Effector memory CD8-positive, alpha-beta T cell (primary cell): ENCODE measurements around the gene GFRA3.
A peak's percentile ranks its signal among the peaks of the same experiment; 100 is the strongest.
"Not testable (repeated sequence)": the region's sequence is repeated elsewhere in the genome, so short reads cannot be mapped to it uniquely, and the experiment has no call there.

Experiments used
- ATAC-seq: fragments of 150-1000 bp; cut with Tn5 transposase; replicated peaks from 2 replicates; pipeline ENCODE4 v1.10.0; 2021; ENCODE audit warnings: mild to moderate bottlenecking, moderate library complexity
- DNase-seq, 3 experiments: peaks; one replicate each; pipeline ENCODE4 v3.0.0; 2021
- H3K27ac Mint-ChIP-seq, 2 donors: one replicate each; pipeline ENCODE4 v1.8.0; 2022; ENCODE audit warnings: mild to moderate bottlenecking in 2 of 2, mixed read lengths in 2 of 2, moderate library complexity in 2 of 2
- H3K27me3 Mint-ChIP-seq, 2 donors: one replicate each; pipeline ENCODE4 v1.8.0; 2022; ENCODE audit warnings: mixed read lengths in 2 of 2
- H3K36me3 Mint-ChIP-seq: one replicate; pipeline ENCODE4 v1.8.0; 2022; ENCODE audit warnings: mild to moderate bottlenecking, moderate library complexity, mixed read lengths; ENCODE audit not compliant: insufficient read depth
- H3K4me1 Mint-ChIP-seq, 2 donors: one replicate each; pipeline ENCODE4 v1.8.0; 2022; ENCODE audit warnings: low read depth in 2 of 2, mixed read lengths in 2 of 2
- H3K4me3 Mint-ChIP-seq, 2 donors: one replicate each; pipeline ENCODE4 v1.8.0; 2022; ENCODE audit warnings: mild to moderate bottlenecking in 2 of 2, mixed read lengths in 2 of 2, moderate library complexity in 2 of 2
- H3K9me3 Mint-ChIP-seq, 2 donors: one replicate each; pipeline ENCODE4 v1.8.0; 2022; ENCODE audit warnings: mixed read lengths in 2 of 2

Gene GFRA3

DNA sequence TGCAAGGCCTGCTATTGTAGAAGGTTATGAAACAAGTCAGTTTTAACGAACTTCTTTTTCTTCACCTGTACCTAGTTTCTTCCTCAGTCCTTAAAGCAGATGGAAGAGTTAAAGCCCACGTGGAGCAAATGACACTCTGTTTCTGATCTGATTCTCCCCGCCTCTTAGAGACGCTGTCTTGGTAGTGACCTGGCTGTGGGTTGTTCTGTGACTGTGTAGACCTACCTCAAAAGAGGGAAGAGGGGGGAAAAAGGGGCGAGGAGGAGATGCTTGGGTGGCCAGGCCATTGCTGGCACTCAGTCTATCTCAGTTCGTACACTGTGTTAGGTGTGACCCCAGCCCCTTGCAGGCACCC is 610 bp downstream of the GFRA3 start:
- Mint-ChIP-seq H3K36me3 (peaks cover 6% of the 10 kb centered on the region), H3K27ac (no peak overlapping the region), H3K4me3 (peak overlapping the region in 1 of 2 donors; percentile 37), H3K27me3 (peaks cover 21 to 47% of the 10 kb centered on the region in 2 donors), H3K9me3 (no peaks in the 10 kb centered on the region), H3K4me1 (peaks cover 4 to 6% of the 10 kb centered on the region in 2 donors)
- ATAC-seq = no peak
- no peak for DNase-seq

DNA sequence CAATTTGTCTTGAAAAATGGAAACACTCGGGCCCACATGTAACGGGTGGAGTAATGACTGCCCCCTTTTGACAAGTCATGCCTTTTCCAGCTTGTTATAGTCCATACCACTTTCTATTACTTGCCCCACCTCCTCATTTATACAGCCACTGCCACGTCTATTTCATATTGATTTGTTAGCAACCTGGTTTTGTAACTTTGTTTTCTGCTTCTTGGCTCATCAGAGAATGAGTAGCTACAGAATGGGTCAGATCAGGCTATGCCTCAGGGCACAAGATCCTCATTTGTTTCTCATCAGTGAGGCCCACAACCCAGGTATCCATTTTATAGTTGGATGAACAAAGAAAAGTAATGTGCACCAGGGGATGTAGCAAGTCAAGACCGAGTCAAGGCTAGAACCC is 1.7 kb downstream of the GFRA3 start:
- DNase-seq = no peak
- no peak overlapping the region for H3K4me3 Mint-ChIP-seq
- no peaks in the 10 kb centered on the region for H3K9me3 Mint-ChIP-seq
- peaks cover 29 to 49% of the 10 kb centered on the region in 2 donors for H3K27me3 Mint-ChIP-seq
- peaks cover 4 to 6% of the 10 kb centered on the region in 2 donors for H3K4me1 Mint-ChIP-seq
- ATAC-seq = no peak
- H3K27ac Mint-ChIP-seq = no peak overlapping the region
- peaks cover 6% of the 10 kb centered on the region for H3K36me3 Mint-ChIP-seq

DNA sequence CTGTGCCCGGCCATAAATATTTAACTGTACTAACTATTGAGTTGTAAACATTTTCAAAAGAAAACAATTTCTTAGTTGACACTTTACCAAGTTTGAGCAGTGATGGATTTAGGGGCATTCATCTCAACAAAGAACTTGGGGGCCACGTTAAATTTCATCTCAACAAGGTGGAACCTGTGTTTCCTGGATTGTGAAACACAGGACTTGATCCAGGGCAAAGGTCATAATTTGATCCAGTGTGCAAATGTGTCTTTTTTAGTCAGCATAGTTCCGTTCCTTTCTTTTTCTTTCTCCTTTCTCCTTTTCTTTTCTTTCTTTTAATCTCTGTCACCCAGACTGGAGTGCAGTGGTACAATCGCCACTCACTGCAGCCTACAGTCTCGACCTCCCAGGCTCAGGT is 3.1 kb downstream of the GFRA3 start:
- H3K9me3 Mint-ChIP-seq = no peaks in the 10 kb centered on the region
- H3K4me1 Mint-ChIP-seq = peaks cover 4 to 6% of the 10 kb centered on the region in 2 donors
- DNase-seq (no peak), ATAC-seq (no peak)
- H3K27ac Mint-ChIP-seq = no peak overlapping the region
- peaks cover 29 to 44% of the 10 kb centered on the region in 2 donors for H3K27me3 Mint-ChIP-seq
- no peak overlapping the region for H3K4me3 Mint-ChIP-seq
- peaks cover 3% of the 10 kb centered on the region for H3K36me3 Mint-ChIP-seq

DNA sequence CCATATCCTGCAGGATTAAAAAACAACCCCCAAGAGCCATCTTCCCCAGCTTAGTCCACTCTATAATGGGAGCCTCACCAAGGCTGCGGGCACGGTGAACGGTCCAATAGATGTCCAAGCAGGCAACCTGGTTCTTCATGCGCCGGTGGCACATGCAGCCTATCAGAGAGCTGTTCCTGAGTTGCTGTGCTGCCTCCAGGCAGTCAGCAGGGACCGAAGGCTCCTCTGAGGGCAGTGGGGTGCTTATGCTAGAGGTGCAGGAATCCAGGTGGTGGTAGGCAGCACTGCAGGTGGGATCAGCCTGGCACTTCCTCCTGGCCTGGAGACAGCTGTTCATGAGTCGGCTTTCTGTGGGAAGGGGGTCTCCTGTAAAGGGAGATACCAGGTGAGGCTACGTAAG is 10.2 kb downstream of the GFRA3 start:
- DNase-seq (no peak), ATAC-seq (no peak)
- H3K36me3 Mint-ChIP-seq = no peaks in the 10 kb centered on the region

DNA sequence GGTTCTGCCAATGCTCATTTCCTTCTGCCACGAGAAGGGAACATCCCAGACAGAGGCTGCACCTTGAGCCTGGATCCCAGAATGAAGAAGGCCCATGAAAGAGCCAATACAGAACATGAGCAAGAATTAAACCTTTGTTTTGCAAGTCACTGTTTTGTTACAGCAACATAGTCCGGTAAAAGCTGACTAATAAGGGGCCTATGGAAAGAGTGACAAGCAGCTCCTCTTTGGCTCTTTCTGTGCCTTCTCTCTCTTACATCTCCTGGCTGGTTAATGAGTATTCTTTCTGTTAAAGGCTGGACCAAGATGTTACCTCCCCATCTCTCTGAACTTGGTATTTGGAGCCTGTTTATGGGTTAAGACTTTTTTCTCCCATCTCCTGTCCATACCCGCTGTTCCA is 10.8 kb downstream of the GFRA3 start:
- H3K9me3 Mint-ChIP-seq = no peaks in the 10 kb centered on the region
- H3K4me3 Mint-ChIP-seq = no peak overlapping the region
- no peaks in the 10 kb centered on the region for H3K4me1 Mint-ChIP-seq
- H3K27me3 Mint-ChIP-seq = peaks cover 28 to 36% of the 10 kb centered on the region in 2 donors
- no peak for DNase-seq
- no peak for ATAC-seq
- H3K27ac Mint-ChIP-seq = no peak overlapping the region
- no peaks in the 10 kb centered on the region for H3K36me3 Mint-ChIP-seq

More for the DNA sequence above, 10.2 kb downstream of the GFRA3 start:
- H3K27me3 Mint-ChIP-seq = peaks cover 28 to 30% of the 10 kb centered on the region in 2 donors
- no peak overlapping the region for H3K4me3 Mint-ChIP-seq
- H3K9me3 Mint-ChIP-seq = no peaks in the 10 kb centered on the region
- H3K27ac Mint-ChIP-seq = no peak overlapping the region
- no peaks in the 10 kb centered on the region for H3K4me1 Mint-ChIP-seq

DNA sequence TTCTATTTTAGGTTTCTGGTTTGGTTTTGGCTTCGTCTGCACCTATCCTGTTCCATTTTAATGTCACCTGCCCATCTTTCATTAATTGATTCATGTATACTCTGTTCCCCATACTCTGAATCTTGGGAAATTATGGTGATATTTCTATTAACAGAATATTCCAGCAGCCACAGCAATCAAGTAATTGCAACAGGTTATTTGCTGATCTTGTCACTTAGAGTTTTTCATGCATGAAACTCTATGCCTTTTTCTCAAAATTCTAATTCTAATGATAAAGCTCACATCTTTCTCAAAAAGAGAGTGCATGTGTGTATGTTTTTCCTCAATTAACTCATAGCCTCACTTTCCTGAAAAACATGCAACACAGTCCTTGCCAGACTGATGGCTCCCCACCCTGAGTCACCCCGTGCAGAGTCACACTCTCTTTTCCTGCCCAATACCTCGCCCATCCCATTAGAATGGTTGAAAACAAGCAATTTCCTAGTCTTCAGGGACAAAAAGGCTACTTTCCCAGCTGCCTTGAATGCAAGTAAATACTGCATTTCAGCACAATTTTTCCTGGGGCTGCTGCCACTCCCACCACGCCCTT is 15.6 kb downstream of the GFRA3 start:
- no peak for ATAC-seq
- H3K27ac Mint-ChIP-seq = no peak overlapping the region

DNA sequence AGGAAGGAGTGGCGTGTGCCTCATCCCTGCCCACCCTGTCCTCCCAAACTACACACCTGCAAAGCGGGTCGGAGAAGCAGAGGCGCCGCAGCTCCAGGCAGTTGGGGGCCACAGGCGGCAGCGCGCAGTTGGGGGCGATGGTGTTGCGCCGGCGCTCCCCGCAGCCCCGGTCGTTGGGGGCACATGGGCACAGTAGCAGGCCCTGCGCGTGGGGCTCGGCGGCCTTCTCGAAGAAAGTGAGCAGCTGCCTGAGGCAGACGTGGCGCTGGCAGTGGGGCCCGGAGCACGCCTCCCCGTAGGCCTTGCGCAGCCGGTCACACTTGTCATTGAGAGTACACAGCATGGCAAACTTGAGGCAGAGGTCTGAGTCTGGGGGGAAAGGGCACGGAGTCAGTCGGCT is 16.8 kb downstream of the GFRA3 start:
- H3K27ac Mint-ChIP-seq = no peak overlapping the region
- H3K4me3 Mint-ChIP-seq = no peak overlapping the region
- H3K4me1 Mint-ChIP-seq = no peaks in the 10 kb centered on the region
- peaks cover 14 to 32% of the 10 kb centered on the region in 2 donors for H3K27me3 Mint-ChIP-seq
- no peak for DNase-seq
- no peaks in the 10 kb centered on the region for H3K9me3 Mint-ChIP-seq
- H3K36me3 Mint-ChIP-seq = peaks cover 7% of the 10 kb centered on the region
- ATAC-seq = no peak

More for the DNA sequence above, 15.6 kb downstream of the GFRA3 start:
- H3K36me3 Mint-ChIP-seq = peaks cover 7% of the 10 kb centered on the region
- H3K4me3 Mint-ChIP-seq = no peak overlapping the region
- no peaks in the 10 kb centered on the region for H3K9me3 Mint-ChIP-seq
- DNase-seq = no peak
- no peaks in the 10 kb centered on the region for H3K4me1 Mint-ChIP-seq
- peaks cover 14 to 21% of the 10 kb centered on the region in 2 donors for H3K27me3 Mint-ChIP-seq

DNA sequence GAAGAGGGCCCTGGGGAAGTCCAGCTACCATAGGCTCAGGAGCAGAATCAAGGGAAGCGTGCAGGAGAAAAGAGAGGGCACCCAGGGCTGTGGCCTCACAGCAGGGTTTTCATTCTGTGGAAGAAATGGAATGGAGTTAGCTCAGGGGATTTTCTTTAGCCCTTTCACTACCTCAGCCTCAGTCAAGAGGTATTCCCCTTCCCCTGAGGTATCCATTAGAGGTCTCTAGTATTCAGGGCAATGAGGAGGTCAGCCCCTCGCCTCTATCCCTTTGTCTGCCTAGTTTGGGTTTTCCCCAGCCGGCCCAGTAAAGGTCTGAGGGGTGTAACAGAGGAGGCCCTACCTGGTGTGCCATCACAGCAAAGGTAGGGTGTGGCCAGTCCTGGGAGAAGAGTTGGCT is 21.5 kb downstream of the GFRA3 start:
- H3K4me3 Mint-ChIP-seq = no peak overlapping the region
- H3K27me3 Mint-ChIP-seq = peaks cover 0 to 30% of the 10 kb centered on the region in 2 donors
- no peak for DNase-seq
- no peaks in the 10 kb centered on the region for H3K9me3 Mint-ChIP-seq
- H3K36me3 Mint-ChIP-seq = peaks cover 7% of the 10 kb centered on the region
- H3K27ac Mint-ChIP-seq = no peak overlapping the region
- ATAC-seq = no peak
- no peaks in the 10 kb centered on the region for H3K4me1 Mint-ChIP-seq

DNA sequence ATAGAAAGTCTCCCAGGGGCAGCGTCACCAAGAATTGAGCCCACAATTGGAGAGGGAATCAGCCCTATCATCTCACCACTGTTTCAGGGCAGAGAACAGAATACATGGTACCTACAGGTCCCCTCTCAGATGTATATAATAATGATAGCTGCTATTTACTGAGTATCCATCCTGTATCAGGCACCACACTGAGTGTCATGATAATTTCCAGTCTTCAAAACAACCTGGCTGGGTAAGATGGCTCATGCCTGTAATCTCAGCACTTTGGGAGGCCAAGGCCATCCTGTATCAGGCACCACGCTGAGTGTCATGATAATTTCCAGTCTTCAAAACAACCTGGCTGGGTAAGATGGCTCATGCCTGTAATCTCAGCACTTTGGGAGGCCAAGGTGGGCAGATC is 26.6 kb downstream of the GFRA3 start:
- not testable (repeated sequence) for ATAC-seq, DNase-seq, H3K27ac Mint-ChIP-seq, H3K4me1 Mint-ChIP-seq, H3K4me3 Mint-ChIP-seq, H3K9me3 Mint-ChIP-seq, H3K36me3 Mint-ChIP-seq
- H3K27me3 Mint-ChIP-seq = peaks cover 18 to 42% of the 10 kb centered on the region in 2 donors

DNA sequence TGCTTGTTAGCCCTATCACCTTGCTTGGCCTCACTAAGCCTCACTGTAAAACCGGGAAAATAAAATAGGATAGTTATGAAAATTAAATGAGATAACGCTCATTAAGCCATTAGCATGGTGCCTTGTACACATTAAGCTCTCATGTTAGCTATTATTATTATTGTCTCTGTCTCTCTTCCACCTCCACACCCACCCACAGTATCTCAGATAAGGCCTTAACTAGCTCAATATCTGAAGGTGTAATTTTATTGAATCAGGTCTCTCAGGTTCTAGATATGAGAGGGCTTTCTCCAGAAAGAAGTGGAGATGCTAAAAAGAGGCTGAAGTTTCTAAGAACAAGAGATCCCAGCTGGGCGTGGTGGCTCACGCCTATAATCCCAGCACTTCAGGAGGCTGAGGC is 27.6 kb downstream of the GFRA3 start:
- H3K27me3 Mint-ChIP-seq = peaks cover 26 to 44% of the 10 kb centered on the region in 2 donors
- no peak overlapping the region for H3K27ac Mint-ChIP-seq
- H3K4me3 Mint-ChIP-seq = no peak overlapping the region
- peaks cover 0 to 2% of the 10 kb centered on the region in 2 donors for H3K4me1 Mint-ChIP-seq
- no peak for DNase-seq
- H3K36me3 Mint-ChIP-seq = no peaks in the 10 kb centered on the region
- ATAC-seq = no peak
- no peaks in the 10 kb centered on the region for H3K9me3 Mint-ChIP-seq

DNA sequence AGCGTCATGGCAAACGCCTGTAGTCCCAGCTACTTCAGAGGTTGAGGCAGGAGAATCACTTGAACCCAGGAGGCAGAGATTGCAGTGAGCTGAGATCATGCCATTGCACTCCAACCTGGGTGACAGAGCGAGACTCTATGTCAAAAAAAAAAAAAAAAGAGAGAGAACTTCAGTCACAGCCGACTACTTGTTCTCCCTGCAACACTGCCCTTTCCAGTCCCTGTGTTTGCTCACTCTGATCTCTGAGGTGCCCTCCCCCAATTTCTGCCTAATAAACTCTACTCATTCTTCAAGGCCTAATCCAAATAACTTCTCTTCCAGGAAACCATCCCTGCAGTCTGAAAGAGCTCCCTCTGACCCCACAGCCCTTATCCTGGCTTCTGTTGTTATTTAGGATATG is 28.1 kb downstream of the GFRA3 start:
- Mint-ChIP-seq H3K36me3 (no peaks in the 10 kb centered on the region), H3K27ac (no peak overlapping the region), H3K9me3 (no peaks in the 10 kb centered on the region), H3K4me1 (peaks cover 0 to 5% of the 10 kb centered on the region in 2 donors), H3K4me3 (no peak overlapping the region), H3K27me3 (peaks cover 30 to 48% of the 10 kb centered on the region in 2 donors)
- ATAC-seq (no peak), DNase-seq (no peak)

DNA sequence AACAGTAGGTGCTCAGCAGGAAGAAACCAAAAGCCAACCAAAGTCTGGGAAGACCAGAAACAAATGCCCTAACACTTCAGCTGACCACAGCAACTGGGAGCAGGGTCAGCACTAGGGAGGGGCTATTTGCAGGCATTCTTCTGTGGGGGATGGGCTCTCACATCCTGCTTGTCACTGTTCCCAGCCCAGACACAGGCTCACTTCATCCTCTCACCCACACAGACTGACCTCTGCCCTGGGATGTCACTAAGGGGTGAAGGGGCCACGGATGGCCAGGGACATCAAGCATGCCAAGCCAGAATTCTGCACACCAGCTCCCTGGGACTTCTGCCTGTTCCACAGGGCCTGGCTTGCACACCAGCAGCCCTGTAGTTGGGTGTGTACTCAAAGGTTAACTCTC is 28.7 kb downstream of the GFRA3 start:
- Mint-ChIP-seq H3K4me1 (peaks cover 0 to 10% of the 10 kb centered on the region in 2 donors), H3K36me3 (no peaks in the 10 kb centered on the region), H3K27ac (no peak overlapping the region), H3K9me3 (no peaks in the 10 kb centered on the region), H3K4me3 (no peak overlapping the region), H3K27me3 (peaks cover 36 to 55% of the 10 kb centered on the region in 2 donors)
- no peak for DNase-seq
- no peak for ATAC-seq

DNA sequence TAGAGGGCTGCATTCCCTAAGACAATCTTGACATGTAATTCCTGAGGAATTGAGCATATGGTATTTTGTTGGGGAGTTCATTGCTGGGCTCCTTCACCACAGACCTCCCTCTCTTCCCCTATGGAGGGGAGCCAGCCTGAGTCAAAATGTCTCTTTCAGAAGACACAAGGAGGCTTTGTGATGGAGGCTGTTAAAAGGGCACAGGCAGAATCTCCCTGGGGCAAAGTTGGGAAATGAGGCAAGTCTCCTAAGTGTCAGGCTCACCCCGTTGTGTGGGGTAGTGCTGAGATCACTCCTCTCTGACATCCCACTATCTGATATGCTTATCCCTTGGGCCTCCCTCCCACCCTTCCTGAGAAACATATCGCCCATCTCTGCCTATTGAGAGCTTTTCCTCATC is 30.6 kb downstream of the GFRA3 start:
- Mint-ChIP-seq H3K27ac (no peak overlapping the region), H3K36me3 (no peaks in the 10 kb centered on the region), H3K4me1 (peaks cover 0 to 13% of the 10 kb centered on the region in 2 donors), H3K4me3 (no peak overlapping the region), H3K9me3 (no peaks in the 10 kb centered on the region), H3K27me3 (peaks cover 50 to 65% of the 10 kb centered on the region in 2 donors)
- DNase-seq = no peak
- no peak for ATAC-seq

DNA sequence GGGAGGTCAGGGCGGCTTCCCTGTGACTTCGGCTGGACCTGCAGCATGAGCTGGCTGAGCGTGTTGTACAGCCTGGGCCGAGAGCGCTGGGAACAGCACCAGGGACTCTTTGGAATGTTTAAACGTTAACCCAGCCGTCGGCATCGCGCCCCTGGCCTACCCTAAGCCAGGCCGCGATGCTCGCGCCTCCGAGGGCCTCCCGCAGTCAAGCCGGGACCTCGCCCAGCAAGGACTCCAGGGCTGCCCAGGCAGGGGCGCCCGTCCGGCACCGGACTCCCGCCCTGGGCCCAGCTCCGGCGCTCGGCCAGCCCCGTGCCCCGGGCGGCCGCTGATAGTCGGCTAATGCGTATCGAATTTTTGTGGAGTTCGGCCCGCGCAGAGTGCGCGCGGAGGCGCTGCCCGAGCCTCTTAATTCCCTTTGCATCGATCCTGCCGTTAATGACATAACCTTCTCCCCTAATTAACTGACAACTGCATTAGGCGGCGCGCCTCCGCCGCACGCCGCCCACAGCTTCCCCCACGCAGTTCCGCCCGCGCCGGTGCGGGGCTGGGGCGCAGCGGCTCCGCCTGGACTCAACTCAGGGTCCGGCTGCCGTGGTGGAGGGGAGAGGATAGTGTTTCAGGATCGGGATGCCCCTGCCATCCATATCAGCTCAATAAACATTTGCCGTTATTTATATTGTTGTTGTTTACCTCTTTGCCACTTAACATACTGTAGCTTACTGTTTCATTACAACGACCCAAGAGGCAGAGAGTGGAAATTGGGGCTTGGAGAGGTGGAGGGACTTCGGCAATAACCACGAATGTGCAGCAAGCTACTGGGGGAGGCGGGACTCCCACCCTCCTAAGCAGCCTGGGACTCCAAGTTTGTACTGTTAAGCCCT is 32.5 kb downstream of the GFRA3 start:
- Mint-ChIP-seq H3K27ac (no peak overlapping the region), H3K9me3 (no peaks in the 10 kb centered on the region), H3K36me3 (no peaks in the 10 kb centered on the region), H3K4me1 (peaks cover 0 to 13% of the 10 kb centered on the region in 2 donors), H3K4me3 (peak overlapping the region; percentile 14 to 27), H3K27me3 (peaks cover 53 to 69% of the 10 kb centered on the region in 2 donors)
- DNase-seq = no peak
- ATAC-seq = peak; percentile 61
